Astrocyte (in vitro differentiated cells and primary cell): ENCODE data around the gene SEMA6A. TPM values are rescaled to one million over a fixed set of nuclear protein-coding genes. Genes with fewer than 3 reads are reported as not detected.

ENCODE experiments used
- DNase-seq: peaks from one replicate; pipeline ENCODE4 v3.0.0-alpha.2; 2010; ENCODE audit warnings: low read depth
- FAIRE-seq: peaks from 2 replicates; lab custom pipeline; 2011; peaks lifted over from hg19 to GRCh38; lab: Jason Lieb, UNC
- H2AFZ ChIP-seq: 2 replicates; pipeline ENCODE4 v1.6.0; 2012; ENCODE audit warnings: low read depth, low read length, inconsistent platforms
- H3K27ac ChIP-seq: 2 replicates; pipeline ENCODE4 v1.5.1; 2011; ENCODE audit warnings: low read depth, low read length, inconsistent platforms
- H3K27me3 ChIP-seq: 2 replicates; pipeline ENCODE4 v1.6.0; 2011; ENCODE audit warnings: low read length, inconsistent platforms; ENCODE audit not compliant: insufficient read depth
- H3K36me3 ChIP-seq: 2 replicates; pipeline ENCODE4 v1.5.1; 2011; ENCODE audit warnings: low read length, inconsistent platforms; ENCODE audit not compliant: insufficient read depth
- H3K4me1 ChIP-seq: 2 replicates; pipeline ENCODE4 v1.5.1; 2011; ENCODE audit warnings: low read length, inconsistent platforms; ENCODE audit not compliant: insufficient read depth
- H3K4me2 ChIP-seq: 2 replicates; pipeline ENCODE4 v1.6.0; 2012; ENCODE audit warnings: low read length, inconsistent platforms
- H3K4me3 ChIP-seq: 2 replicates; pipeline ENCODE4 v1.5.1; 2011; ENCODE audit warnings: low read depth, mild to moderate bottlenecking, low read length, inconsistent platforms; ENCODE audit not compliant: insufficient read depth
- H3K79me2 ChIP-seq: 2 replicates; pipeline ENCODE4 v1.6.0; 2012; ENCODE audit warnings: mild to moderate bottlenecking, low read length, inconsistent platforms; ENCODE audit not compliant: insufficient read depth
- H3K9ac ChIP-seq: 2 replicates; pipeline ENCODE4 v1.6.0; 2012; ENCODE audit warnings: mild to moderate bottlenecking, low read length, inconsistent platforms
- H3K9me3 ChIP-seq: 2 replicates; pipeline ENCODE4 v1.5.1; 2012; ENCODE audit warnings: low read depth, mild to moderate bottlenecking, low read length, inconsistent platforms; ENCODE audit not compliant: insufficient read depth
- H4K20me1 ChIP-seq: 2 replicates; pipeline ENCODE4 v1.6.0; 2012; ENCODE audit warnings: low read length, inconsistent platforms; ENCODE audit not compliant: insufficient read depth
- H3K27ac Mint-ChIP-seq: one replicate; pipeline ENCODE4 v1.8.0; 2021; ENCODE audit warnings: mild to moderate bottlenecking, mixed read lengths; ENCODE audit not compliant: unreplicated experiment
- H3K27me3 Mint-ChIP-seq: one replicate; pipeline ENCODE4 v1.8.0; 2021; ENCODE audit warnings: low read depth, mixed read lengths; ENCODE audit not compliant: unreplicated experiment
- H3K36me3 Mint-ChIP-seq: one replicate; pipeline ENCODE4 v1.8.0; 2021; ENCODE audit warnings: low read depth, mixed read lengths; ENCODE audit not compliant: unreplicated experiment
- H3K4me1 Mint-ChIP-seq: one replicate; pipeline ENCODE4 v1.8.0; 2021; ENCODE audit warnings: low read depth, mixed read lengths; ENCODE audit not compliant: unreplicated experiment
- H3K4me3 Mint-ChIP-seq: one replicate; pipeline ENCODE4 v1.8.0; 2021; ENCODE audit warnings: mild to moderate bottlenecking, moderate library complexity, mixed read lengths; ENCODE audit not compliant: unreplicated experiment
- H3K9me3 Mint-ChIP-seq: one replicate; pipeline ENCODE4 v1.8.0; 2021; ENCODE audit warnings: mild to moderate bottlenecking, mixed read lengths; ENCODE audit not compliant: unreplicated experiment
- CTCF ChIP-seq: IDR thresholded peaks from 2 replicates; pipeline ENCODE4 v1.5.1; 2011; ENCODE audit warnings: low read depth, mild to moderate bottlenecking, inconsistent platforms, low read length, moderate library complexity; ENCODE audit not compliant: insufficient read depth
- EZH2 ChIP-seq: IDR thresholded peaks from 2 replicates; pipeline ENCODE4 v1.6.1; 2012; ENCODE audit warnings: mild to moderate bottlenecking, low read length, inconsistent platforms; ENCODE audit not compliant: insufficient read depth
- total RNA-seq: library from RNA; stranded (reverse); gene quantifications from 2 replicates; pipeline ENCODE4 v1.2.1, GENCODE V29; 2021

The SEMA6A gene
- total RNA-seq, 1 donor from 2014 or later: 34.2 TPM

- H3K4me3 ChIP-seq: no peak overlapping the region
- no peak for FAIRE-seq
- H3K4me2 ChIP-seq: no peak overlapping the region
- H3K36me3 ChIP-seq: no peaks in the 10 kb centered on the region
- H3K4me1 ChIP-seq: no peaks in the 10 kb centered on the region
- peaks cover 23% of the 10 kb centered on the region for H3K4me1 Mint-ChIP-seq
- no peaks in the 10 kb centered on the region for H3K27me3 Mint-ChIP-seq
- H3K9ac ChIP-seq: no peak overlapping the region
- H3K9me3 Mint-ChIP-seq: no peaks in the 10 kb centered on the region
- H3K27ac Mint-ChIP-seq: no peak overlapping the region
- H3K79me2 ChIP-seq: no peaks in the 10 kb centered on the region
- H3K9me3 ChIP-seq: no peaks in the 10 kb centered on the region
- TF ChIP-seq CTCF (no peak), EZH2 (no peak)
- H3K36me3 Mint-ChIP-seq: no peaks in the 10 kb centered on the region
- H2AFZ ChIP-seq: no peak overlapping the region
- H3K4me3 Mint-ChIP-seq: no peak overlapping the region
- H4K20me1 ChIP-seq: no peaks in the 10 kb centered on the region
- no peak overlapping the region for H3K27ac ChIP-seq
- peaks cover 18% of the 10 kb centered on the region for H3K27me3 ChIP-seq
- DNase-seq: no peak
Observed at GRCh38 chr5:116528519-116529234, 45.9 kb downstream of the SEMA6A start.

- Mint-ChIP-seq H3K4me1 (peaks cover 15% of the 10 kb centered on the region), H3K4me3 (no peak overlapping the region), H3K27me3 (no peaks in the 10 kb centered on the region), H3K9me3 (no peaks in the 10 kb centered on the region), H3K36me3 (no peaks in the 10 kb centered on the region), H3K27ac (no peak overlapping the region)
- Histone ChIP-seq H4K20me1 (no peaks in the 10 kb centered on the region), H3K4me3 (no peak overlapping the region), H3K4me1 (no peaks in the 10 kb centered on the region), H3K27me3 (peaks cover 18% of the 10 kb centered on the region), H3K27ac (no peak overlapping the region), H3K9me3 (no peaks in the 10 kb centered on the region), H2AFZ (no peak overlapping the region), H3K4me2 (no peak overlapping the region), H3K36me3 (no peaks in the 10 kb centered on the region), H3K79me2 (no peaks in the 10 kb centered on the region), H3K9ac (no peak overlapping the region)
- TF ChIP-seq EZH2: no peak
- no peak for TF ChIP-seq CTCF
- DNase-seq: no peak
- no peak for FAIRE-seq
Observed at GRCh38 chr5:116527582-116527981, 47.0 kb downstream of the SEMA6A start.

- no peaks in the 10 kb centered on the region for H3K79me2 ChIP-seq
- FAIRE-seq: no peak
- H3K4me1 Mint-ChIP-seq: peaks cover 13% of the 10 kb centered on the region
- no peak overlapping the region for H2AFZ ChIP-seq
- no peak for DNase-seq
- no peak overlapping the region for H3K4me3 ChIP-seq
- no peak overlapping the region for H3K27ac ChIP-seq
- H3K27me3 ChIP-seq: peaks cover 18% of the 10 kb centered on the region
- no peak overlapping the region for H3K4me3 Mint-ChIP-seq
- H3K4me2 ChIP-seq: no peak overlapping the region
- peaks cover 3% of the 10 kb centered on the region for H3K36me3 Mint-ChIP-seq
- TF ChIP-seq CTCF (no peak), EZH2 (no peak)
- no peaks in the 10 kb centered on the region for H3K4me1 ChIP-seq
- no peak overlapping the region for H3K27ac Mint-ChIP-seq
- H4K20me1 ChIP-seq: no peaks in the 10 kb centered on the region
- no peaks in the 10 kb centered on the region for H3K9me3 ChIP-seq
- H3K9ac ChIP-seq: no peak overlapping the region
- H3K27me3 Mint-ChIP-seq: no peaks in the 10 kb centered on the region
- H3K9me3 Mint-ChIP-seq: no peaks in the 10 kb centered on the region
- no peaks in the 10 kb centered on the region for H3K36me3 ChIP-seq
Observed at GRCh38 chr5:116525674-116526073, 48.9 kb downstream of the SEMA6A start.
